Effector CD4-positive, alpha-beta T cell (primary cell): Measurements from ENCODE around the gene TKTL1.
"Not testable (repeated sequence)": the region's sequence is repeated elsewhere in the genome, so short reads cannot be mapped to it uniquely, and the experiment has no call there.

ENCODE experiments used
- DNase-seq: peaks from one replicate; pipeline ENCODE4 v3.0.0-alpha.2; 2020
- total RNA-seq: gene quantifications from one replicate; lab custom pipeline; 2026; lab: John Stamatoyannopoulos, UW

The TKTL1 gene
- total RNA-seq, result 2.8 reads per million, percentile 9 among the genes with 10 or more reads in this experiment

GRCh38 chrX:154295664-154296310, at the start of gene TKTL1:
TSS of gene TKTL1 (plus strand) at chrX:154295795. CDS start at chrX:154295860, 65 bp downstream.
- no peak for DNase-seq

GRCh38 chrX:154247377-154248045, 48.1 kb upstream of the TKTL1 start:
- not testable (repeated sequence) for DNase-seq

GRCh38 chrX:154248076-154248475, 47.5 kb upstream of the TKTL1 start:
- not testable (repeated sequence) for DNase-seq

GRCh38 chrX:154257282-154257681, 38.3 kb upstream of the TKTL1 start, which contains the start of gene OPN1MW3:
TSS of gene OPN1MW3 (plus strand) at chrX:154257582. CDS start at chrX:154257620, 38 bp downstream.
- not testable (repeated sequence) for DNase-seq

- DNase-seq, result not testable (repeated sequence)
Observed at GRCh38 chrX:154258711-154259110, 36.9 kb upstream of the TKTL1 start.

GRCh38 chrX:154263072-154263471, 32.5 kb upstream of the TKTL1 start:
- not testable (repeated sequence) for DNase-seq

GRCh38 chrX:154269245-154269644, 26.4 kb upstream of the TKTL1 start:
- not testable (repeated sequence) for DNase-seq

- DNase-seq, result not testable (repeated sequence)
Observed at GRCh38 chrX:154284489-154285338, 10.9 kb upstream of the TKTL1 start.

- not testable (repeated sequence) for DNase-seq
Observed at GRCh38 chrX:154286406-154286805, 9.2 kb upstream of the TKTL1 start.

- DNase-seq, result no peak
Observed at GRCh38 chrX:154294791-154295574, 612 bp upstream of the TKTL1 start, which contains the start of gene TEX28. TSS of gene TEX28 (minus strand) at chrX:154295124. CDS start at chrX:154292117, 3,007 bp downstream.

GRCh38 chrX:154296731-154297130, 1.1 kb downstream of the TKTL1 start:
- no peak for DNase-seq

GRCh38 chrX:154298312-154298711, 2.7 kb downstream of the TKTL1 start:
- no peak for DNase-seq

- no peak for DNase-seq
Observed at GRCh38 chrX:154300816-154301215, 5.2 kb downstream of the TKTL1 start.

- not testable (repeated sequence) for DNase-seq
Observed at GRCh38 chrX:154302998-154303397, 7.4 kb downstream of the TKTL1 start.

- no peak for DNase-seq
Observed at GRCh38 chrX:154303476-154303875, 7.9 kb downstream of the TKTL1 start.

- DNase-seq, result no peak
Observed at GRCh38 chrX:154304846-154305245, 9.3 kb downstream of the TKTL1 start.

- DNase-seq, result no peak
Observed at GRCh38 chrX:154305541-154306205, 10.1 kb downstream of the TKTL1 start.

- no peak for DNase-seq
Observed at GRCh38 chrX:154307202-154307601, 11.6 kb downstream of the TKTL1 start.

- peak; percentile 74 for DNase-seq
Observed at GRCh38 chrX:154308108-154308946, 12.7 kb downstream of the TKTL1 start.

GRCh38 chrX:154309041-154309775, 13.6 kb downstream of the TKTL1 start:
- DNase-seq, result no peak
